SU-DHL-6 (cell line): ENCODE data around the gene HIF3A.
"Not testable (repeated sequence)": the region's sequence is repeated elsewhere in the genome, so short reads cannot be mapped to it uniquely, and the experiment has no call there.

Experiments
- H2AFZ ChIP-seq: fragments of 200-600 bp; sonication (generic); 2 replicates; pipeline ENCODE4 v1.6.1; 2014; ENCODE audit warnings: low read depth, mild to moderate bottlenecking, moderate library complexity, mixed read lengths, antibody characterized with exemption, low read length; ENCODE audit not compliant: severe bottlenecking
- H3F3A ChIP-seq: fragments of 200-600 bp; shearing (Covaris generic); 2 replicates; pipeline ENCODE4 v1.6.0; 2016; ENCODE audit warnings: antibody characterized with exemption, mild to moderate bottlenecking; ENCODE audit not compliant: insufficient read depth
- H3K27ac ChIP-seq: fragments of 200-600 bp; sonication (generic); 2 replicates; pipeline ENCODE4 v1.5.1; 2016; ENCODE audit warnings: low read depth, mild to moderate bottlenecking, low read length, moderate library complexity, mixed read lengths
- H3K27me3 ChIP-seq: fragments of 200-600 bp; sonication (generic), shearing (Covaris generic); 2 replicates; pipeline ENCODE4 v1.6.0; 2014; ENCODE audit warnings: mild to moderate bottlenecking, low read length
- H3K36me3 ChIP-seq: fragments of 200-600 bp; sonication (generic); 2 replicates; pipeline ENCODE4 v1.6.1; 2014; ENCODE audit warnings: mild to moderate bottlenecking, low read length, mixed read lengths
- H3K4me2 ChIP-seq: fragments of 300-600, 200-600 bp; shearing (Covaris generic), sonication (generic); 2 replicates; pipeline ENCODE4 v1.6.0; 2014; ENCODE audit warnings: low read length, low read depth, mild to moderate bottlenecking; ENCODE audit not compliant: poor library complexity, severe bottlenecking
- H3K4me3 ChIP-seq: fragments of 200-600 bp; sonication (generic); 2 replicates; pipeline ENCODE4 v1.5.1; 2014; ENCODE audit warnings: antibody characterized with exemption, low read length, mild to moderate bottlenecking, mixed read lengths; ENCODE audit not compliant: insufficient read depth, poor library complexity, severe bottlenecking
- H3K79me2 ChIP-seq: fragments of 200-600 bp; sonication (generic); 2 replicates; pipeline ENCODE4 v1.6.1; 2014; ENCODE audit warnings: mild to moderate bottlenecking, low read length, moderate library complexity; ENCODE audit not compliant: insufficient read depth
- H3K9ac ChIP-seq: fragments of 200-600 bp; sonication (generic); 2 replicates; pipeline ENCODE4 v1.7.0; 2014; ENCODE audit warnings: mild to moderate bottlenecking, low read length
- H3K9me2 ChIP-seq: fragments of 200-600 bp; sonication (generic); replicated peaks from 2 replicates; pipeline ENCODE4 v1.6.1; 2014; ENCODE audit warnings: low read length; ENCODE audit not compliant: insufficient read depth
- H3K9me3 ChIP-seq: fragments of 200-600 bp; sonication (generic); 2 replicates; pipeline ENCODE4 v1.6.1; 2014; ENCODE audit warnings: low read length, mixed read lengths; ENCODE audit not compliant: insufficient read depth
- H4K20me1 ChIP-seq: fragments of 200-600 bp; sonication (generic); 2 replicates; pipeline ENCODE4 v1.6.1; 2014; ENCODE audit warnings: low read depth, mild to moderate bottlenecking, antibody characterized with exemption, low read length, moderate library complexity, mixed read lengths
- EZH2phosphoT487 ChIP-seq: fragments of 200-600 bp; sonication (generic), shearing (Covaris generic); conservative IDR thresholded peaks from 2 replicates; pipeline ENCODE4 v1.6.1; 2018; ENCODE audit warnings: mild to moderate bottlenecking, antibody characterized with exemption, low read length, moderate library complexity, mixed read lengths
- TF ChIP-seq, protein P1 (sequence below): fragments of 200-600 bp; sonication (generic); IDR thresholded peaks from one replicate; pipeline ENCODE4 v1.5.1; 2017; ENCODE audit warnings: antibody characterized with exemption, mild to moderate bottlenecking, low read length, moderate library complexity; ENCODE audit not compliant: insufficient read depth, poor library complexity, severe bottlenecking

HIF3A gene

DNA sequence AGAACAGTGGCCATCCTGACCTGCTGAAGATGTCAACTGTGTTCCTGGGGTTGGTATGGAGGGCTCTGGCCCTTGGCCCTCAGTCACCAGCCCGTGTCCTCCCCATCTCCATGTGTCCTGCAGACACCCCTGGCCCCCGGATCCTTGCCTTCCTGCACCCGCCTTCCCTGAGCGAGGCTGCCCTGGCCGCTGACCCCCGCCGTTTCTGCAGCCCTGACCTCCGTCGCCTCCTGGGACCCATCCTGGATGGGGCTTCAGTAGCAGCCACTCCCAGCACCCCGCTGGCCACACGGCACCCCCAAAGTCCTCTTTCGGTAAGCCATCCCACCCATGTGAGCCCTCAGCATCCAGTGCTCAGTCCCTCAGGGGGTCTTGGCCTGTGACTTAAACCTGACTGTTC, 24.8 kb downstream of the HIF3A start:
- Histone ChIP-seq H3K4me3 (no peak overlapping the region), H3F3A (no peaks in the 10 kb centered on the region), H3K9me3 (no peaks in the 10 kb centered on the region; the same call in 1 of the 2 replicates), H4K20me1 (no peaks in the 10 kb centered on the region), H3K9ac (no peak overlapping the region), H3K4me2 (no peak overlapping the region), H3K27ac (no peak overlapping the region), H2AFZ (no peak overlapping the region), H3K9me2 (no peaks in the 10 kb centered on the region), H3K36me3 (no peaks in the 10 kb centered on the region), H3K27me3 (no peaks in the 10 kb centered on the region), H3K79me2 (no peaks in the 10 kb centered on the region)
- TF ChIP-seq EZH2phosphoT487 = no peak
- TF ChIP-seq, protein P1, sequence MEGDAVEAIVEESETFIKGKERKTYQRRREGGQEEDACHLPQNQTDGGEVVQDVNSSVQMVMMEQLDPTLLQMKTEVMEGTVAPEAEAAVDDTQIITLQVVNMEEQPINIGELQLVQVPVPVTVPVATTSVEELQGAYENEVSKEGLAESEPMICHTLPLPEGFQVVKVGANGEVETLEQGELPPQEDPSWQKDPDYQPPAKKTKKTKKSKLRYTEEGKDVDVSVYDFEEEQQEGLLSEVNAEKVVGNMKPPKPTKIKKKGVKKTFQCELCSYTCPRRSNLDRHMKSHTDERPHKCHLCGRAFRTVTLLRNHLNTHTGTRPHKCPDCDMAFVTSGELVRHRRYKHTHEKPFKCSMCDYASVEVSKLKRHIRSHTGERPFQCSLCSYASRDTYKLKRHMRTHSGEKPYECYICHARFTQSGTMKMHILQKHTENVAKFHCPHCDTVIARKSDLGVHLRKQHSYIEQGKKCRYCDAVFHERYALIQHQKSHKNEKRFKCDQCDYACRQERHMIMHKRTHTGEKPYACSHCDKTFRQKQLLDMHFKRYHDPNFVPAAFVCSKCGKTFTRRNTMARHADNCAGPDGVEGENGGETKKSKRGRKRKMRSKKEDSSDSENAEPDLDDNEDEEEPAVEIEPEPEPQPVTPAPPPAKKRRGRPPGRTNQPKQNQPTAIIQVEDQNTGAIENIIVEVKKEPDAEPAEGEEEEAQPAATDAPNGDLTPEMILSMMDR = no peak

DNA sequence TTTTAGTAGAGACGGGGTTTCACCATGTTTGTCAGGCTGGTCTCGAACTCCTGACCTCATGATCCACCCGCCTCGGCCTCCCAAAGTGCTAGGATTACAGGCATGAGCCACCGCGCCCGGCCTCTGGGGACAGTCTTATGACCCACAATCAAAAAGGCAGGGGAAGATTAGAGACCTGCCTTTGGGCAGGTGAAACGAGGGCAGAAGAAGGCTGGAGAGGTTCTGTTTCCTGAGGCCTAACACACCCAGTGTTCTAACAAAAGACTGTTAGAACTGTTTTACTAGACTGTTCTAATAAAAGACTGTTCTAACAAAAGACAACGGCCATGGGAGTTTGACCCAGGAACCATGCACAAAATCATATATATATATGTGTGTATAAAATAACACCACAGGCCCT, 26.4 kb downstream of the HIF3A start:
- H3K27ac ChIP-seq, H2AFZ ChIP-seq, H3K4me2 ChIP-seq, H3K27me3 ChIP-seq, H4K20me1 ChIP-seq, H3K9ac ChIP-seq, H3K36me3 ChIP-seq, H3F3A ChIP-seq, H3K79me2 ChIP-seq, H3K9me2 ChIP-seq, H3K4me3 ChIP-seq: not testable (repeated sequence)
- peaks cover 11% of the 10 kb centered on the region; the same call in 1 of the 2 replicates for H3K9me3 ChIP-seq

DNA sequence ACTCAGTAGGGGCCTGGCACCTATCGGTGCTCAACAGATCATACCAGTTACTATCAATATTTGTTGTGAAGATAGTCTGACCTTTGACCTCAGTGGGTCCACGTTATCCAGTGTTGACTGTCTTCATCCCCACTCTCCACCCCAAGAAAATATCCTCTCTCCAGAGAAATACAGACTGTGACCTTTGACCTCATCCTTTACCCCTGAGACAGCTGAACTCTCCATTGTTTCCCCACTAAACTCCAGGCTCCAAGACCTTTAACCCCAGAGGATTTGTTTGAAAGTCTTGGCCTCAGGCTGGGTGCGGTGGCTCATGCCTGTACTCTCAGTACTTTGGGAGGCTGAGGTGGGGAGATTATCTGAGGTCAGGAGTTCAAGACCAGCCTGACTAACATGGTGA, 27.4 kb downstream of the HIF3A start:
- Histone ChIP-seq H3K4me3 (no peak overlapping the region), H3K9ac (no peak overlapping the region), H3K9me3 (peaks cover 18% of the 10 kb centered on the region; the same call in 1 of the 2 replicates), H3F3A (no peaks in the 10 kb centered on the region), H3K4me2 (no peak overlapping the region), H2AFZ (no peak overlapping the region), H3K27me3 (no peaks in the 10 kb centered on the region), H3K9me2 (no peaks in the 10 kb centered on the region), H4K20me1 (no peaks in the 10 kb centered on the region), H3K79me2 (no peaks in the 10 kb centered on the region), H3K36me3 (no peaks in the 10 kb centered on the region), H3K27ac (no peak overlapping the region)
- TF ChIP-seq, protein P1 = no peak
- TF ChIP-seq EZH2phosphoT487 = no peak

DNA sequence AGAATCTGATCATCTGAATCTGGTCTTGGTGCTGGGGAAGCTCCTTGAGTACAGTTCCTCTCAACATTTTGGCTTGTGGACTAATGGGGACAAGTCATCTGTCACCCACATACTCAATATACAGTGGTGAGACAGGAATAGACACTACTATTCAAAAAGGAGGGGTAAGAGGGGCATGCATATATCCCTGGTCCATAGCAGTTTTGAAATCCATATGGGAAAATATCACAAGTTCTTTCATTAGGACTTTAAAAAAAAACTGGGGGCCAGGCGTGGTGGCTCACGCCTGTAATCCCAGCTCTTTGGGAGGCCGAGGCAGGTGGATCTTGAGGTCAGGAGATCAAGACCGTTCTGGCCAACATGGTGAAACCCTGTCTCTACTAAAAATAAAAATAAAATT, 29.8 kb downstream of the HIF3A start:
- no peaks in the 10 kb centered on the region for H3K9me2 ChIP-seq
- no peak overlapping the region for H3K4me3 ChIP-seq
- no peak overlapping the region for H2AFZ ChIP-seq
- H4K20me1 ChIP-seq = no peaks in the 10 kb centered on the region
- no peak for TF ChIP-seq EZH2phosphoT487
- TF ChIP-seq, protein P1 = no peak
- peaks cover 18% of the 10 kb centered on the region; the same call in 1 of the 2 replicates for H3K9me3 ChIP-seq
- no peak overlapping the region for H3K9ac ChIP-seq
- no peaks in the 10 kb centered on the region for H3K79me2 ChIP-seq
- H3K36me3 ChIP-seq = no peaks in the 10 kb centered on the region
- no peaks in the 10 kb centered on the region for H3K27me3 ChIP-seq
- H3K4me2 ChIP-seq = no peak overlapping the region
- no peaks in the 10 kb centered on the region for H3F3A ChIP-seq
- H3K27ac ChIP-seq = no peak overlapping the region
